ENCODE results near the gene CYP2E1.
"Not testable (repeated sequence)": the region's sequence is repeated elsewhere in the genome, so short reads cannot be mapped to it uniquely, and the experiment has no call there.

Gene CYP2E1

DNA sequence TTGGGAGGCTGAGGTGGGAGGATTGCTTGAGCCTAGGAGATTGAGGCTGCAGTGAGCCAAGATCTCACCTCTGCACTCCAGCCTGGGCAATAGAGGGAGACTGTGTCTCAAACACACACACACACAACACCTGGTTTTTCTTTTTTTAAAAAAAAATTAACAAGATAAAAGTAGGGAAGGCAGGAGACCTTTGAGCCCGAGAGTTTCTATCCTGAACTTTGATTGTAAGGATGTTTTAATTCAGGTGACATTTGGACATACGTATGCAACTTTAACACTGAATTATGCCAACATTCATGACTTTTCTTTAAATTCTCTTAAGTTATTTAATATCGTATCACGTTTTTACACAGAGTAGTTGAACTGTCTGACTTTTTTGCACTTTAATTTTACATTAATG lies 11.7 kb upstream of the CYP2E1 start:
- H3K4me3 ChIP-seq (ENCODE audit: low read length): no peak overlapping the region
- TF ChIP-seq, protein P1, sequence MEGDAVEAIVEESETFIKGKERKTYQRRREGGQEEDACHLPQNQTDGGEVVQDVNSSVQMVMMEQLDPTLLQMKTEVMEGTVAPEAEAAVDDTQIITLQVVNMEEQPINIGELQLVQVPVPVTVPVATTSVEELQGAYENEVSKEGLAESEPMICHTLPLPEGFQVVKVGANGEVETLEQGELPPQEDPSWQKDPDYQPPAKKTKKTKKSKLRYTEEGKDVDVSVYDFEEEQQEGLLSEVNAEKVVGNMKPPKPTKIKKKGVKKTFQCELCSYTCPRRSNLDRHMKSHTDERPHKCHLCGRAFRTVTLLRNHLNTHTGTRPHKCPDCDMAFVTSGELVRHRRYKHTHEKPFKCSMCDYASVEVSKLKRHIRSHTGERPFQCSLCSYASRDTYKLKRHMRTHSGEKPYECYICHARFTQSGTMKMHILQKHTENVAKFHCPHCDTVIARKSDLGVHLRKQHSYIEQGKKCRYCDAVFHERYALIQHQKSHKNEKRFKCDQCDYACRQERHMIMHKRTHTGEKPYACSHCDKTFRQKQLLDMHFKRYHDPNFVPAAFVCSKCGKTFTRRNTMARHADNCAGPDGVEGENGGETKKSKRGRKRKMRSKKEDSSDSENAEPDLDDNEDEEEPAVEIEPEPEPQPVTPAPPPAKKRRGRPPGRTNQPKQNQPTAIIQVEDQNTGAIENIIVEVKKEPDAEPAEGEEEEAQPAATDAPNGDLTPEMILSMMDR (conservative IDR thresholded peaks at IDR 0.05; ENCODE audit: low read depth, low read length): no peak
- DNase-seq (ENCODE audit: low read depth): no peak

DNA sequence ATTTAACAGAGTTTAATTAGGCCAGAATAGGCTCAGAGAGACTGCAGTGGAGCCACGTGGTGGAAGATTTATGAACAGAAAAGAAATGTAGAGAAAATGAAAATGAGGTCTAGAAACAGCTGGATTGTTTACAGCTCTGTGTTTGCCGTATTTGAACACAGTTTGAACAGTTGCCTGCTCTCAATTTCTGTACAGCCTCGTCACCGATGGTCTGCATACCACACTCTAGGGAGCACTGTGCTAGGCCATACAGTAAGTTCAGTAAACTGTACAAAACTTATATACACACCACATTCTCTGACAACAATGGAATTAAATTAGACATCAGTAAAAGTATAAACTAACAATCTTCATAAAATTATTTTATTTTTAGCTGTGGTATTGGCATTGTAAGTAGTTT lies 11.1 kb upstream of the CYP2E1 start:
- no peak overlapping the region for H3K4me3 ChIP-seq (ENCODE audit: low read length)
- TF ChIP-seq, protein P1 (conservative IDR thresholded peaks at IDR 0.05; ENCODE audit: low read depth, low read length): no peak
- DNase-seq (ENCODE audit: low read depth): no peak

DNA sequence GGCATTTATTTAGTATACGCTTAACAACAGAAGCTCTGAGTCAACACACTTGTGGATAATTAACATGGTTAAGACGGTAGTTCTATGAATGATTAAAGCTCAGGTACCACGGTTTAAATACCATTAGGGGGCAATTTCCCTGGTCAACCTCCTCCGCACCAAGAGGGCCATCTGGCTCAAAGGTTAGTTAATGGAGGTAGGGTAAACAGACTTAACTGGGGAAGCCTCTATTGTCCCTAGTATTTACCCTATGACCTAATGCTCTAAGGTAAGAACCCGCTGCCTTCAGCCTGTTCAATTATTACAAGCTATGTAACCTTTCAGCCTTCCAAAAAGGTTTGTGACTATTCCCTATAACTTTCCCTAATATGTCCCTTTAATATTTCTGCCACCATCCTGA lies 8.6 kb upstream of the CYP2E1 start:
- not testable (repeated sequence) for H3K4me3 ChIP-seq (ENCODE audit: low read length); DNase-seq (ENCODE audit: low read depth)

DNA sequence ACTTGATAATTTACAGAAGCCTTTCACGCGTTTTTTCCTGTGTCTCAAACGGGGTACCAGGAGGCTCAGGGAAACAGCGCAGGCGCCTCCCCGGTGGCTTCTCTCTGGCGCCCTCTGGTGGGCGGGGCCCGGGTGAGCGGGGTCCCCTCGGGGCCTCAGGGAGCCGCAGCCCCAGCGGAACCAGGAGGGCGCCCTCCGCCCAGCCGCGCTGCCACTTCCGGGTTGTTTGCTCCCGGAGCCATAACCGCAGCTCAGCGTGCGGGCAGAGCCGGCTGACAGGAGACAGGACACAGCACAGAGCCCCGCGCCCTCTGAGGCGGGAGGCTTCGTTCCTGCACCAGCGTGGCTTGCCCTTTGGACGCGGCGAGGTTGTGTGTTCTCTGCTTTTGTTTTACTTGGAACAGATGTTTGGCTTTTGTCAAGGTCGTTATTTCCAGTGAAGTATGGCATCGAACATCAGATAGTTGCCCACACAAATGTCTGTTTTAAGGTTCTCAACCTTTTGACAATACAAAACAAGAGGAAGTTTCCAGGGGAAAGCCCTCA lies 6.9 kb upstream of the CYP2E1 start:
- peak overlapping the region; percentile 38 for H3K4me3 ChIP-seq (ENCODE audit: low read length)
- peak; percentile 5 for DNase-seq (ENCODE audit: low read depth)
- TF ChIP-seq, protein P1 (conservative IDR thresholded peaks at IDR 0.05; ENCODE audit: low read depth, low read length): peak; percentile 75

DNA sequence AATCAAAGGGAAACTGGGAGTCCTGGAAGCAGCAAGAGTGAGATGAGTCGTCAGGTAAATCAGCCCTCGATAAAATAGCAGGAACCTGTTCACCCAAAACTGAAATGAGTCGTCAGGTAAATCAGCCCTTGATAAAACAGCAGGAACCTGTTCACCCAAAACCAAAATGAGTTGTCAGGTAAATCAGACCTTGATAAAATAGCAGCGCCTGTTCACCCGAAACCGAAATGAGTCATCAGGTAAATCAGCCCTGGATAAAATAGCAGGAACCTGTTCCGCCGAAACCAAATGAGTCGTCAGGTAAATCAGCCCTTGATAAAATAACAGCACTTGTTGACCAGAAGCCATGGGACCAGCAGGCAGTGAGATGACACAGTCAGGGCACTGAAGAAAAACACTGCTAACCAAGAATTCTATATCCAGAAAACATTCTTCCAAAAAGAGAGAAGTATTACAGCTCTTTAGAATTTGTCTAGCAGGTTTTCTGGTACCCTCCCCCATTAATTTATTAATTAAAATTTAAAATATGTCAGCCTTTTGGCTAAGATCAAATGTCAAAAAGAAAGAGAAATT lies 3.4 kb upstream of the CYP2E1 start:
- TF ChIP-seq, protein P1 (conservative IDR thresholded peaks at IDR 0.05; ENCODE audit: low read depth, low read length): no peak
- no peak overlapping the region for H3K4me3 ChIP-seq (ENCODE audit: low read length)
- DNase-seq (ENCODE audit: low read depth): no peak

DNA sequence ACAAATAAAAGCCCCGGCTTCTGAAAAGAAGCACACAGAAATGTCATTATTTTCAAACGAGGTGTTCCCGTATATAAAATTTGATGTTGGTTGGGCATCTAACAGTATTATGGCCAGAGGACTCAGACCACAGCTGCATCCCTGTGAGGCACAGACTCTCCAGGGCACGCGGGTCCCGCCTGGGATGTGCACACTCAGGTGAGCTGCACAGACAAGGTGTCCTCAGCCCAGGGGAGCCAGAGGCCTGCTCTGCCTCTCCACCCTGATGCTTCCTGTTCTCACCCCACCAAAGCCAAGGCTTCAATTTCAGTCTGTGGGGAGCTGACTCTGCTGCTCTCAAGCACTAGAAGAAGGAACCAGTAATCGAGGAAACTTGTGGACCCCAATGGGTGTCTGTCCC lies 1.7 kb upstream of the CYP2E1 start:
- no peak for DNase-seq (ENCODE audit: low read depth)
- TF ChIP-seq, protein P1 (conservative IDR thresholded peaks at IDR 0.05; ENCODE audit: low read depth, low read length): no peak
- no peak overlapping the region for H3K4me3 ChIP-seq (ENCODE audit: low read length)

DNA sequence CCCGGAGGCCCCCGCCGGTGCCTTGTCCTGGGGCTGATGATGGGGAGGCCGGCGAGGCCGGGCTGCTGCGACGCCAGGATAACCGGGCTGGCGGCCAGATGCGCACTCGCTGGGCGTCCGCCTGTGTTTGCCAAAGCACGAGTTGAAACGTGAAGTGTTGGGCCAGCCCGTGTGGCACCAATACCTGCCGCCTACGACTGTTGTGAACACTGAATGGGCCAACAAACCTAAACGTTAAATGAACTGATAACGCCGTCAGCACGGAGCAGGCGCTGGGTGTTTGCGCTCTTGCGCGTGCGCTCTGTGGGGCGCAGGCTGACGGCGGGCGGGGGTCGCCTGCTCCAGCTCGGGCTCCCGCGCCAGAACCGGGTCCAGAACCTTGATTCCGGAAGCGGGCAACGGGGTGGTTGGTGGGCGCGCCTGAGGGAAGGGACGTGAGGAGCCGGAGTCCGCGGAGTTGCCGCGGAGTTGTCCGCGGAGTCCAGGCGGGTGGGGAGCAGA lies 658 bp downstream of the CYP2E1 start:
- DNase-seq (ENCODE audit: low read depth): no peak
- TF ChIP-seq, protein P1 (conservative IDR thresholded peaks at IDR 0.05; ENCODE audit: low read depth, low read length): no peak
- H3K4me3 ChIP-seq (ENCODE audit: low read length): no peak overlapping the region
